KBM-7 (cell line): Measurements from ENCODE around the gene CSF1R.
A peak's percentile ranks its signal among the peaks of the same experiment; 100 is the strongest.
"Not testable (repeated sequence)": the region's sequence is repeated elsewhere in the genome, so short reads cannot be mapped to it uniquely, and the experiment has no call there.

Experiments used
- DNase-seq: peaks from one replicate; pipeline ENCODE4 v3.0.0-alpha.2; 2015
- in situ Hi-C: fragments of 300-500 bp; cut with MboI; formaldehyde crosslinking; loops from 2 replicates; pipeline ENCODE4 v1.14.3; 2020; ENCODE audit warnings: low sequenced_read_pairs, low pct_unique_long_range_greater_than_20kb, mixed read lengths

Gene CSF1R

GRCh38 chr5:150062216-150062922, 24.0 kb downstream of the CSF1R start:
- DNase-seq: no peak
- in situ Hi-C loops: no loop called here

- in situ Hi-C loops: no loop called here
- DNase-seq: no peak
These were observed 24.8 kb downstream of the CSF1R start for GRCh38 chr5:150061538-150061995.

DNA sequence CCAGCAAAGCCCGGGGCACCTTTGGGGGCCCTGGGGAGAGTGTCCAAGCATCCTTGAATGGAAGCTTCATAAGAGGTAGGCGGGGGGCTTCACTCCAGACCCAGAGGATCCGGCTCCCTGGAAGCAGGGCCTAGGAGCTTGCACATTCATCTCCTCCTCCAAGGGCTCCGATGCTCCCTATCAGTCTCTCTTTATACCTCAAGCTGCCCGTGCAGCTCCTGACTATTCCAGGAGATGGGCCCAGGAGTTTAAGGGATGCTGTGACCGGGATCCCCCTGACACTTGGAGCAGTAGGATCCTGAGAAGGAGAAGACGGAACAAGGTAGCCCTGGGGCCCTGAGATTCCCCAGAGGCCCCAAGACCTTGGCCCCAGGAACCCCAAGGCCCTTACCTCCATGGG, 25.9 kb downstream of the CSF1R start:
- in situ Hi-C loops: no loop called here

GRCh38 chr5:150059623-150060022, 26.7 kb downstream of the CSF1R start:
- no peak for DNase-seq
- in situ Hi-C loops: no loop called here

More for the DNA sequence above, 25.9 kb downstream of the CSF1R start:
- DNase-seq: no peak

GRCh38 chr5:150058480-150059126, 27.8 kb downstream of the CSF1R start:
- in situ Hi-C loops: no loop called here
- peak; percentile 87 for DNase-seq

DNA sequence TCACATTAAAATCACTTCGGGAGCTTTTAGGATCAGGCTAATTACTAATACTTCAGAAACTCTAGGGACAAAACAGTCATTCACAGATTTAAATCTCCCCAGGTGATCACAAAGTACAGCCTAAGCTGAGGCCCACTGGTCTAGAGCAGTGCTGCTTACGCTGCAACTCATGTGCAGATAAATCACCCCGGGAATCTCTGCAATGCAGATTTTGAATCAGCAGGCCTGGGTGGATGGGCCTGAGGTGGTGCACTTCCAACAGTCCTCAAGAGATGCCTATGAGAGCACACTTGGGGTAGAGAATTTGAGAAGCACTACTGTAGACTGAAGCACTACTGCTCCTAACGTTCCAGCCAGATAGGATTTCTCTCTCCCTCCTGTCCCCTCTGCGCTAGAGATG, 28.4 kb downstream of the CSF1R start:
- in situ Hi-C loops: no loop called here
- no peak for DNase-seq

- DNase-seq: no peak
- in situ Hi-C loops: no loop called here
These were observed 28.8 kb downstream of the CSF1R start for GRCh38 chr5:150057511-150057910.

DNA sequence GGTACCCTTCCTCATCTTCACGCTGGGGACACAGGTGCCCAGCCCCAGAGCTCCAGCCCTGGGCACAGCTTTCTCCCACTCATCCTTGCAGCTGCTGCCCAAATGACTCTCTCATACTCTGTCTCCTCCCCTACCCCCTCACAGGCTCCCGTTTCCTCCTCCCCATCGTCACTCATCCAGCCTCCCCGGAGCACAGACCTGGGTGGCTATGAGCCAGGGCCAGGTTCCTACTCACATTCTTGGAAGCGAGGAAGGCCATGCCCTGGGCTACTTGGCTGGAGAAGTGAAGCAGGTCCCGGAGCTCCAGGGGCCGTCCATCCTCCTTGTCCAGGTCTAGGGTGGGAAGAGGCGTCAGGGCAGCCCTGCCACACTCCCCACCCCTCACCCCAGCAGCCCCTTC, 29.3 kb downstream of the CSF1R start:
- in situ Hi-C loops: no loop called here
- no peak for DNase-seq

DNA sequence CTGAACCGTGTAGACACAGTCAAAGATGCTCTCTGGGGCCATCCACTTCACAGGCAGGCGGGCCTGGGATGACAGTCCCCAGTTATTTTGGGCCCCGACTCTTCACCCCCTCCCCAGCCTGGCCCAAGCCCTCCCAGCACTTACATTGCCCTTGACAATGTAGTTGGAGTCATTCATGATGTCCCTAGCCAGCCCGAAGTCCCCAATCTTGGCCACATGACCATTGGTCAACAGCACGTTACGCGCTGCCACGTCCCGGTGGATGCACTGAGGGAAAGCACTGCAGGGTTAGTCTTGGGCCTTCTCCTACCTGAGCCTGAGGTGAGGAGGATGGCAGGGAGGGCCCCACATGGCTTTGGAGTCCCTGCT, 30.3 kb downstream of the CSF1R start:
- in situ Hi-C loops: no loop called here

GRCh38 chr5:150055326-150056074, 30.9 kb downstream of the CSF1R start:
- no peak for DNase-seq
- in situ Hi-C loops: no loop called here

More for the DNA sequence above, 30.3 kb downstream of the CSF1R start:
- DNase-seq: no peak

- in situ Hi-C loops: no loop called here
- DNase-seq: no peak
These were observed 31.8 kb downstream of the CSF1R start for GRCh38 chr5:150054569-150054968.

- no peak for DNase-seq
- in situ Hi-C loops: no loop called here
These were observed 32.5 kb downstream of the CSF1R start for GRCh38 chr5:150053713-150054392.

- DNase-seq: peak; percentile 37
- in situ Hi-C loops: no loop called here
These were observed 33.2 kb downstream of the CSF1R start for GRCh38 chr5:150052956-150053712.

DNA sequence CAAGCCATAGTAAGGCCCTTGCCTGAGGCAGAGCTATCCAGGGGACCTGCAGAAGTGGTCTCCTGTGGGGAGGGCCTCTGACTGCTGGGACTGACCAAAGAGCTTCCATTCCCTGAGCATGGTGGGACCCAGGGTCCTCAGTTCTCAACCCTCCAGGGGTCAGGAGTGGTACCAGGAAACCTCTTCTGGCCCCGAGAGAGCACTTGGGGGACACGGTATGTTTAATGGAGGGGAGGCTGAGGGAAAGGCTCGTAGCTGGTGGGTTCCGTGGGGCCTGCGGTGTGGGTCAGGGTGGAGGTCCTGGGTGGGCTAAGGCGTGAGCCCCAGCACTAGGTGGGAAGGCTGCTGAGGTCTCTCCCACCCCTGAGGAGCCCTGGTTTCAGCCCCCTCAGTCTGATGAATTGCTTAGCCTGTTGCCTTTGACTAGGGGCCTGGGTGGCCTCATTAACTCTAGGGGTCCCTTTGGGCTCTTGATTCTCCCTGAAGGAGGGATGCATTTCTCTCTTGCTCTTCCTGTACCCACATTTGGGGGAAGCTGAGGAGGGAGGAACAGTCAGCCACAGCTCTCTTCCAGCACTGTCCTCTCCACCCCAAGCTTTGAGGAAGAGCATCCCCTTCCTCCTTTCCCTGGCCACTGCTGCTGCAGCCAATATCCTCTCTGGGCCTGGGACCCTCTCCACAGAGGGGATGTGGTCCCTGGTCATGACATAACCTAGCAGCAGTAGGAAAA, 34.0 kb downstream of the CSF1R start:
- in situ Hi-C loops: no loop called here
- no peak for DNase-seq

DNA sequence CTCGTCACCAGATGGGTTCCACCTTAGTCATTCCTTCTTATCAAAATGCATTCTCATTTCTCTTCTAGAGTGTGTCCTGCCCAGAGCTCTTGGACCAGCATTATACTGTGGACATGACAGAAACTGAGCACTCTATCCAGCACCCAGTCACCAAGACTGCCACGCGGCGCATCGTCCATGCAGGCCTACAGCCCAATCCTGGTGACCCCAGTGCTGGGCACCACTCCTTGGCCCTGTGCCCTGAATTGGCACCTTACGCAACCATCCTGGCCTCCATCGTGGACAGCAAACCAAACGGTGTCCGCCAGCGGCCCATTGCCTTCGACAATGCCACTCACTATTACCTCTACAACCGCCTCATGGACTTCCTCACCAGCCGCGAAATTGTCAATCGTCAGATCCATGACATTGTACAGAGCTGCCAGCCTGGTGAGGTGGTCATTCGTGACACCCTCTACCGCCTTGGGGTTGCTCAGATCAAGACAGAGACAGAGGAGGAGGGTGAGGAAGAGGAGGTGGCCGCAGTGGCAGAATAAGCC, 34.6 kb downstream of the CSF1R start:
- in situ Hi-C loops: no loop called here

GRCh38 chr5:150050172-150050811, 36.1 kb downstream of the CSF1R start:
- in situ Hi-C loops, DNase-seq: not testable (repeated sequence)

More for the DNA sequence above, 34.6 kb downstream of the CSF1R start:
- no peak for DNase-seq

GRCh38 chr5:150046031-150046430, 40.3 kb downstream of the CSF1R start:
- DNase-seq: no peak
- in situ Hi-C loops: no loop called here

- no peak for DNase-seq
- in situ Hi-C loops: no loop called here
These were observed 40.8 kb downstream of the CSF1R start for GRCh38 chr5:150045549-150045948.
